ENCODE measurements around the gene ZNF609. TPM values are rescaled to one million over a fixed set of nuclear protein-coding genes. Genes with fewer than 3 reads are reported as not detected.

The ZNF609 gene
- total RNA-seq, 2 donors from 2014 or later, result 52.3 to 54.8 TPM

GRCh38 chr15:64688770-64689169 is 228.4 kb downstream of the ZNF609 start:
- Mint-ChIP-seq H3K36me3 (ENCODE audit: low read depth) (peaks cover 67% of the 10 kb centered on the region), H3K27me3 (ENCODE audit: insufficient read depth) (no peaks in the 10 kb centered on the region), H3K4me3 (peak overlapping the region; percentile 23), H3K4me1 (peaks cover 62% of the 10 kb centered on the region), H3K9me3 (no peaks in the 10 kb centered on the region), H3K27ac (peak overlapping the region; percentile 93)
- no peaks in the 10 kb centered on the region for H3K9me3 ChIP-seq (ENCODE audit: control insufficient read depth, low read length)
- peaks cover 87% of the 10 kb centered on the region for H3K36me3 ChIP-seq (ENCODE audit: control insufficient read depth, insufficient read depth, low read length)
- peaks cover 19% of the 10 kb centered on the region for H3K4me1 ChIP-seq (ENCODE audit: control insufficient read depth, insufficient read depth, low read length)
- no peak overlapping the region for H3K4me3 ChIP-seq (ENCODE audit: low read length)
- WGBS, 2 experiments (ENCODE audit: insufficient coverage in 1 of 2, insufficient read length in 1 of 2), result 89 to 91% methylated on average over 3 of the region's 3 CpGs
- peak overlapping the region; percentile 13 for H3K9ac ChIP-seq (ENCODE audit: extremely low read depth, low read length, poor library complexity, severe bottlenecking)
- TF ChIP-seq CTCF (conservative IDR thresholded peaks at IDR 0.05), result no peak
- no peak overlapping the region for H3K27ac ChIP-seq (ENCODE audit: low read depth, low read length)
- no peaks in the 10 kb centered on the region for H3K27me3 ChIP-seq (ENCODE audit: control insufficient read depth, insufficient read depth, low read length, poor library complexity, severe bottlenecking)
- DNase-seq, result no peak

- peaks cover 72% of the 10 kb centered on the region for H3K36me3 Mint-ChIP-seq (ENCODE audit: low read depth)
- H3K9me3 Mint-ChIP-seq, result no peaks in the 10 kb centered on the region
- no peak for TF ChIP-seq CTCF (conservative IDR thresholded peaks at IDR 0.05)
- Histone ChIP-seq H3K27me3 (ENCODE audit: control insufficient read depth, insufficient read depth, low read length, poor library complexity, severe bottlenecking) (no peaks in the 10 kb centered on the region), H3K27ac (ENCODE audit: low read depth, low read length) (no peak overlapping the region), H3K4me1 (ENCODE audit: control insufficient read depth, insufficient read depth, low read length) (peaks cover 19% of the 10 kb centered on the region), H3K9me3 (ENCODE audit: control insufficient read depth, low read length) (no peaks in the 10 kb centered on the region), H3K36me3 (ENCODE audit: control insufficient read depth, insufficient read depth, low read length) (peaks cover 88% of the 10 kb centered on the region), H3K4me3 (ENCODE audit: low read length) (no peak overlapping the region), H3K9ac (ENCODE audit: extremely low read depth, low read length, poor library complexity, severe bottlenecking) (no peak overlapping the region)
- peak overlapping the region; percentile 79 for H3K27ac Mint-ChIP-seq
- no peak for DNase-seq
- no peaks in the 10 kb centered on the region for H3K27me3 Mint-ChIP-seq (ENCODE audit: insufficient read depth)
- H3K4me3 Mint-ChIP-seq, result no peak overlapping the region
- WGBS, 2 experiments (ENCODE audit: insufficient coverage in 1 of 2, insufficient read length in 1 of 2), result 83 to 95% methylated on average over 3 of the region's 3 CpGs
- H3K4me1 Mint-ChIP-seq, result peaks cover 62% of the 10 kb centered on the region
These were observed 229.6 kb downstream of the ZNF609 start for GRCh38 chr15:64690008-64690407.

GRCh38 chr15:64690578-64691296 is 230.4 kb downstream of the ZNF609 start:
- Histone ChIP-seq H3K4me1 (ENCODE audit: control insufficient read depth, insufficient read depth, low read length) (peaks cover 19% of the 10 kb centered on the region), H3K4me3 (ENCODE audit: low read length) (no peak overlapping the region), H3K27ac (ENCODE audit: low read depth, low read length) (no peak overlapping the region), H3K9ac (ENCODE audit: extremely low read depth, low read length, poor library complexity, severe bottlenecking) (no peak overlapping the region), H3K9me3 (ENCODE audit: control insufficient read depth, low read length) (no peaks in the 10 kb centered on the region), H3K36me3 (ENCODE audit: control insufficient read depth, insufficient read depth, low read length) (peaks cover 89% of the 10 kb centered on the region), H3K27me3 (ENCODE audit: control insufficient read depth, insufficient read depth, low read length, poor library complexity, severe bottlenecking) (no peaks in the 10 kb centered on the region)
- 86 to 95% methylated on average over 4 to 6 of the region's 6 CpGs for WGBS, 2 experiments (ENCODE audit: insufficient coverage in 1 of 2, insufficient read length in 1 of 2)
- DNase-seq, result no peak
- Mint-ChIP-seq H3K36me3 (ENCODE audit: low read depth) (peaks cover 79% of the 10 kb centered on the region), H3K4me1 (peaks cover 58% of the 10 kb centered on the region), H3K9me3 (no peaks in the 10 kb centered on the region), H3K27ac (no peak overlapping the region), H3K4me3 (no peak overlapping the region), H3K27me3 (ENCODE audit: insufficient read depth) (no peaks in the 10 kb centered on the region)
- peak; percentile 52 for TF ChIP-seq CTCF (conservative IDR thresholded peaks at IDR 0.05)
